ENCODE measurements around the gene APPL2. TPM values are rescaled to one million over a fixed set of nuclear protein-coding genes. Genes with fewer than 3 reads are reported as not detected.

The APPL2 gene
- total RNA-seq, 4 donors from 2014 or later: 39.9 to 67.5 (median 59.1) TPM

GRCh38 chr12:105162174-105162573 lies 73.8 kb downstream of the APPL2 start:
- ATAC-seq (ENCODE audit: low FRiP score) (no peak), DNase-seq (ENCODE audit: low spot score) (no peak)
- TF ChIP-seq CTCF (IDR thresholded peaks at IDR 0.05): no peak

- DNase-seq (ENCODE audit: low spot score) (no peak), ATAC-seq (ENCODE audit: low FRiP score) (no peak)
- no peak for TF ChIP-seq CTCF (IDR thresholded peaks at IDR 0.05)
Measured at GRCh38 chr12:105158876-105159275, 77.1 kb downstream of the APPL2 start.

GRCh38 chr12:105157606-105158005 lies 78.4 kb downstream of the APPL2 start:
- no peak for TF ChIP-seq CTCF (IDR thresholded peaks at IDR 0.05)
- DNase-seq (ENCODE audit: low spot score) (no peak), ATAC-seq (ENCODE audit: low FRiP score) (no peak)

GRCh38 chr12:105156260-105156659 lies 79.7 kb downstream of the APPL2 start:
- ATAC-seq (ENCODE audit: low FRiP score): no peak
- TF ChIP-seq CTCF (IDR thresholded peaks at IDR 0.05): no peak
- no peak for DNase-seq (ENCODE audit: low spot score)

- ATAC-seq (ENCODE audit: low FRiP score) (no peak), DNase-seq (ENCODE audit: low spot score) (no peak)
- no peak for TF ChIP-seq CTCF (IDR thresholded peaks at IDR 0.05)
Measured at GRCh38 chr12:105142259-105142658, 93.7 kb downstream of the APPL2 start.

GRCh38 chr12:105141320-105141922 lies 94.6 kb downstream of the APPL2 start:
- DNase-seq (ENCODE audit: low spot score) (no peak), ATAC-seq (ENCODE audit: low FRiP score) (no peak)
- no peak for TF ChIP-seq CTCF (IDR thresholded peaks at IDR 0.05)

- DNase-seq (ENCODE audit: low spot score): no peak
- no peak for ATAC-seq (ENCODE audit: low FRiP score)
- TF ChIP-seq CTCF (IDR thresholded peaks at IDR 0.05): no peak
Measured at GRCh38 chr12:105138248-105138647, 97.7 kb downstream of the APPL2 start.
